ENCODE results near the gene TMUB2. TPM values are rescaled to one million over a fixed set of nuclear protein-coding genes. Genes with fewer than 3 reads are reported as not detected.

TMUB2 gene
- total and polyA plus RNA-seq, 8 donors, result 10.7 to 62.4 (median 16.3) TPM

- intact Hi-C loops (cut with DNase I; ENCODE audit: low total_unique reads), result no loop called here
- 2 to 7% (median 4%) methylated on average over 27 to 36 of the region's 36 CpGs for WGBS, 5 donors
- H3K27me3 ChIP-seq, result no peaks in the 10 kb centered on the region
- TF ChIP-seq EP300 (IDR thresholded peaks at IDR 0.05) (no peak), POLR2A (IDR thresholded peaks at IDR 0.05) (no peak), CTCF (IDR thresholded peaks at IDR 0.05) (peak in 3 of 7 experiments; percentile 6 to 16 (median 16)), POLR2AphosphoS5 (IDR thresholded peaks at IDR 0.05) (peak; percentile 10 to 62 (median 37))
- peaks cover 28 to 44% (median 34%) of the 10 kb centered on the region in 4 donors for H3K4me1 ChIP-seq
- H3K4me3 ChIP-seq, result peak overlapping the region; percentile 73 to 99 (median 86)
- peak; percentile 76 to 90 for DNase-seq
- peak overlapping the region; percentile 96 to 100 (median 99) for H3K27ac ChIP-seq
- peaks cover 0 to under 1% (median 0%) of the 10 kb centered on the region in 4 donors for H3K36me3 ChIP-seq
- no peaks in the 10 kb centered on the region for H3K9me3 ChIP-seq
Measured at GRCh38 chr17:44222112-44222869, 35.5 kb downstream of the TMUB2 start.

- Histone ChIP-seq H3K4me1 (peaks cover 19 to 34% (median 23%) of the 10 kb centered on the region in 4 donors), H3K4me3 (no peak overlapping the region), H3K36me3 (no peaks in the 10 kb centered on the region), H3K27ac (peak overlapping the region; percentile 7 to 100 (median 96)), H3K9me3 (no peaks in the 10 kb centered on the region), H3K27me3 (no peaks in the 10 kb centered on the region)
- TF ChIP-seq CTCF (IDR thresholded peaks at IDR 0.05), result no peak
- no peak for TF ChIP-seq EP300 (IDR thresholded peaks at IDR 0.05)
- no peak for TF ChIP-seq POLR2A (IDR thresholded peaks at IDR 0.05)
- no peak for TF ChIP-seq POLR2AphosphoS5 (IDR thresholded peaks at IDR 0.05)
- intact Hi-C loops (cut with DNase I; ENCODE audit: low total_unique reads), result no loop called here
- peak in 1 of 2 donors; percentile 55 for DNase-seq
- WGBS, 5 donors, result 26 to 32% (median 30%) methylated on average over 7 of the region's 7 CpGs
Measured at GRCh38 chr17:44223541-44224071, 36.8 kb downstream of the TMUB2 start.

- TF ChIP-seq POLR2AphosphoS5 (IDR thresholded peaks at IDR 0.05), result no peak
- TF ChIP-seq CTCF (IDR thresholded peaks at IDR 0.05), result no peak
- TF ChIP-seq EP300 (IDR thresholded peaks at IDR 0.05), result no peak
- TF ChIP-seq POLR2A (IDR thresholded peaks at IDR 0.05), result no peak
- no peak for DNase-seq
- H3K27me3 ChIP-seq, result no peaks in the 10 kb centered on the region
- no peak overlapping the region for H3K27ac ChIP-seq
- H3K9me3 ChIP-seq, result no peaks in the 10 kb centered on the region
- peaks cover 0 to 7% (median 0%) of the 10 kb centered on the region in 4 donors for H3K4me1 ChIP-seq
- H3K4me3 ChIP-seq, result no peak overlapping the region
- intact Hi-C loops (cut with DNase I; ENCODE audit: low total_unique reads), result no loop called here
- WGBS, 5 donors, result 80 to 98% (median 90%) methylated on average over 5 to 6 of the region's 6 CpGs
- no peaks in the 10 kb centered on the region for H3K36me3 ChIP-seq
Measured at GRCh38 chr17:44229090-44229489, 42.3 kb downstream of the TMUB2 start.

GRCh38 chr17:44230140-44230539, 43.4 kb downstream of the TMUB2 start:
- intact Hi-C loops (cut with DNase I; ENCODE audit: low total_unique reads), result no loop called here
- TF ChIP-seq POLR2AphosphoS5 (IDR thresholded peaks at IDR 0.05), result no peak
- TF ChIP-seq EP300 (IDR thresholded peaks at IDR 0.05), result no peak
- no peak for TF ChIP-seq POLR2A (IDR thresholded peaks at IDR 0.05)
- TF ChIP-seq CTCF (IDR thresholded peaks at IDR 0.05), result no peak
- peaks cover 0 to 7% (median 2%) of the 10 kb centered on the region in 4 donors for H3K4me1 ChIP-seq

More at GRCh38 chr17:44230140-44230539, 43.4 kb downstream of the TMUB2 start:
- H3K27me3 ChIP-seq, result no peaks in the 10 kb centered on the region
- no peaks in the 10 kb centered on the region for H3K9me3 ChIP-seq
- no peak overlapping the region for H3K4me3 ChIP-seq
- 79 to 90% (median 84%) methylated on average over 9 of the region's 9 CpGs for WGBS, 5 donors
- no peaks in the 10 kb centered on the region for H3K36me3 ChIP-seq
- H3K27ac ChIP-seq, result no peak overlapping the region
- DNase-seq, result peak in 1 of 2 donors; percentile 17
